ENCODE measurements around the gene RAI14.

The RAI14 gene

GRCh38 chr5:34648039-34648839, 7.9 kb upstream of the RAI14 start:
- TF ChIP-seq TAF1 (IDR thresholded peaks at IDR 0.05; ENCODE audit: borderline replicate concordance, insufficient read depth, low read length) (no peak), SIN3A (IDR thresholded peaks at IDR 0.05; ENCODE audit: borderline replicate concordance, insufficient read depth, low read length) (no peak), FOXP2 (optimal IDR thresholded peaks at IDR 0.05; ENCODE audit: borderline replicate concordance, extremely low read depth, extremely low read length, insufficient read depth) (no peak), POLR2AphosphoS5 (IDR thresholded peaks at IDR 0.05; ENCODE audit: low read depth, low read length) (no peak), REST (IDR thresholded peaks at IDR 0.05; ENCODE audit: insufficient read depth in 1 of 2, low read depth in 2 of 2, low read length in 2 of 2) (no peak)

DNA sequence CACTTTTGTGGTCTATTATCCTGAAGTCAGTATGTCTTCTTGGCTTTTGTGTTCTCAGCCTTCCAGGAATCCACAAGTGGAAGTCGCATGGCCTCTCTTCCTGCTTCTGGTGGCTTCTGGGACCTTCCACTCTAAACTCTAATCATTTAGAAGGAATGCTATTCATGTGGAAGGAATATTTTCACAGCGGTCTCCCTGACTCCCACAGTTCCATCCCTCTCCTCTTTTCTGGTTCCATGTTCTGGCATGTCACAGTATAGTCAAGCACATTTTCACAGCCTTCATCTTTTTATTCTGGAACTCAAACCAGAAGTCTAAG, 7.3 kb upstream of the RAI14 start:
- no peak for TF ChIP-seq TAF1 (IDR thresholded peaks at IDR 0.05; ENCODE audit: borderline replicate concordance, insufficient read depth, low read length)
- no peak for TF ChIP-seq REST (IDR thresholded peaks at IDR 0.05; ENCODE audit: insufficient read depth in 1 of 2, low read depth in 2 of 2, low read length in 2 of 2)
- TF ChIP-seq SIN3A (IDR thresholded peaks at IDR 0.05; ENCODE audit: borderline replicate concordance, insufficient read depth, low read length) = no peak
- no peak for TF ChIP-seq FOXP2 (optimal IDR thresholded peaks at IDR 0.05; ENCODE audit: borderline replicate concordance, extremely low read depth, extremely low read length, insufficient read depth)
- TF ChIP-seq POLR2AphosphoS5 (IDR thresholded peaks at IDR 0.05; ENCODE audit: low read depth, low read length) = no peak

- TF ChIP-seq POLR2AphosphoS5 (IDR thresholded peaks at IDR 0.05; ENCODE audit: low read depth, low read length) = no peak
- TF ChIP-seq SIN3A (IDR thresholded peaks at IDR 0.05; ENCODE audit: borderline replicate concordance, insufficient read depth, low read length) = no peak
- no peak for TF ChIP-seq FOXP2 (optimal IDR thresholded peaks at IDR 0.05; ENCODE audit: borderline replicate concordance, extremely low read depth, extremely low read length, insufficient read depth)
- TF ChIP-seq TAF1 (IDR thresholded peaks at IDR 0.05; ENCODE audit: borderline replicate concordance, insufficient read depth, low read length) = no peak
- TF ChIP-seq REST (IDR thresholded peaks at IDR 0.05; ENCODE audit: insufficient read depth in 1 of 2, low read depth in 2 of 2, low read length in 2 of 2) = no peak
These were observed 4.3 kb upstream of the RAI14 start for GRCh38 chr5:34651791-34652190.

GRCh38 chr5:34652466-34652865, 3.7 kb upstream of the RAI14 start:
- TF ChIP-seq TAF1 (IDR thresholded peaks at IDR 0.05; ENCODE audit: borderline replicate concordance, insufficient read depth, low read length) = no peak
- no peak for TF ChIP-seq FOXP2 (optimal IDR thresholded peaks at IDR 0.05; ENCODE audit: borderline replicate concordance, extremely low read depth, extremely low read length, insufficient read depth)
- no peak for TF ChIP-seq REST (IDR thresholded peaks at IDR 0.05; ENCODE audit: insufficient read depth in 1 of 2, low read depth in 2 of 2, low read length in 2 of 2)
- TF ChIP-seq POLR2AphosphoS5 (IDR thresholded peaks at IDR 0.05; ENCODE audit: low read depth, low read length) = no peak
- TF ChIP-seq SIN3A (IDR thresholded peaks at IDR 0.05; ENCODE audit: borderline replicate concordance, insufficient read depth, low read length) = no peak

All from PFSK-1 (cell line).